HG02852 (cell line): Measurements from ENCODE around the gene GRIK4.
"Not testable (repeated sequence)": the region's sequence is repeated elsewhere in the genome, so short reads cannot be mapped to it uniquely, and the experiment has no call there.

Experiments used
- ATAC-seq: cut with Tn5 transposase; IDR thresholded peaks from one replicate; pipeline ENCODE4 v1.9.1; 2021; ENCODE audit warnings: mild to moderate bottlenecking, moderate library complexity; ENCODE audit not compliant: unreplicated experiment

The GRIK4 gene

GRCh38 chr11:120511116-120511819 is at the start of gene GRIK4:
TSS of gene GRIK4 (plus strand) at chr11:120511748. CDS start at chr11:120660319, 148,571 bp downstream.
- peak; percentile 90 for ATAC-seq

GRCh38 chr11:120462825-120463224 is 48.7 kb upstream of the GRIK4 start:
- ATAC-seq: no peak

- no peak for ATAC-seq
These were observed 45.5 kb upstream of the GRIK4 start for GRCh38 chr11:120465921-120466534.

GRCh38 chr11:120467627-120468026 is 43.9 kb upstream of the GRIK4 start:
- no peak for ATAC-seq

- no peak for ATAC-seq
These were observed 40.4 kb upstream of the GRIK4 start for GRCh38 chr11:120471131-120471530.

- no peak for ATAC-seq
These were observed 39.6 kb upstream of the GRIK4 start for GRCh38 chr11:120471994-120472393.

GRCh38 chr11:120473503-120473902 is 38.0 kb upstream of the GRIK4 start:
- no peak for ATAC-seq

- ATAC-seq: no peak
These were observed 29.4 kb upstream of the GRIK4 start for GRCh38 chr11:120482149-120482548.

- ATAC-seq: no peak
These were observed 26.8 kb upstream of the GRIK4 start for GRCh38 chr11:120484722-120485121.

GRCh38 chr11:120486138-120486537 is 25.4 kb upstream of the GRIK4 start:
- ATAC-seq: no peak

GRCh38 chr11:120489799-120490198 is 21.7 kb upstream of the GRIK4 start:
- no peak for ATAC-seq

GRCh38 chr11:120492486-120492885 is 19.1 kb upstream of the GRIK4 start:
- no peak for ATAC-seq

- no peak for ATAC-seq
These were observed 17.0 kb upstream of the GRIK4 start for GRCh38 chr11:120494595-120494994.

- ATAC-seq: no peak
These were observed 12.5 kb upstream of the GRIK4 start for GRCh38 chr11:120499088-120499487.

- ATAC-seq: no peak
These were observed 11.7 kb upstream of the GRIK4 start for GRCh38 chr11:120499859-120500258.

- no peak for ATAC-seq
These were observed 11.0 kb upstream of the GRIK4 start for GRCh38 chr11:120500414-120501071.

GRCh38 chr11:120501440-120501839 is 10.1 kb upstream of the GRIK4 start:
- no peak for ATAC-seq

- no peak for ATAC-seq
These were observed 9.4 kb upstream of the GRIK4 start for GRCh38 chr11:120501976-120502755.

GRCh38 chr11:120503529-120503928 is 8.0 kb upstream of the GRIK4 start:
- ATAC-seq: not testable (repeated sequence)

- ATAC-seq: no peak
These were observed 5.6 kb upstream of the GRIK4 start for GRCh38 chr11:120505801-120506425.
